GM12865 (cell line): ENCODE results near the gene TRIAP1.

Experiments used
- DNase-seq: peaks from one replicate; pipeline ENCODE4 v3.0.0; 2010; ENCODE audit warnings: low read depth
- H3K4me3 ChIP-seq: 2 replicates; pipeline ENCODE4 v1.5.1; 2011; ENCODE audit warnings: mild to moderate bottlenecking, low read depth, low read length, control low read depth
- CTCF ChIP-seq: IDR thresholded peaks from 2 replicates; pipeline ENCODE4 v1.5.1; 2011; ENCODE audit warnings: low read length, control low read depth, low read depth, inconsistent platforms; ENCODE audit not compliant: insufficient read depth; ENCODE audit errors: missing control alignments

TRIAP1 gene

GRCh38 chr12:120474616-120474960 is 28.4 kb upstream of the TRIAP1 start:
- no peak for DNase-seq
- no peak overlapping the region for H3K4me3 ChIP-seq
- no peak for TF ChIP-seq CTCF

- TF ChIP-seq CTCF: no peak
- no peak for DNase-seq
- H3K4me3 ChIP-seq: no peak overlapping the region
These were observed 27.8 kb upstream of the TRIAP1 start for GRCh38 chr12:120473807-120474615.

GRCh38 chr12:120472521-120472920 is 26.3 kb upstream of the TRIAP1 start:
- no peak for TF ChIP-seq CTCF
- no peak for DNase-seq
- no peak overlapping the region for H3K4me3 ChIP-seq

GRCh38 chr12:120470150-120470784 is 24.1 kb upstream of the TRIAP1 start:
- H3K4me3 ChIP-seq: peak overlapping the region; percentile 82
- peak; percentile 11 for DNase-seq
- no peak for TF ChIP-seq CTCF

GRCh38 chr12:120469450-120470149 is 23.4 kb upstream of the TRIAP1 start, which contains the start of gene SRSF9:
TSS of gene SRSF9 (minus strand) at chr12:120469748. CDS start at chr12:120469609, 139 bp downstream.
- peak; percentile 99 for DNase-seq
- H3K4me3 ChIP-seq: peak within 1 kb of the TSS; percentile 82
- TF ChIP-seq CTCF: peak; percentile 95

- DNase-seq: no peak
- peak; percentile 6 for TF ChIP-seq CTCF
- peak overlapping the region; percentile 60 for H3K4me3 ChIP-seq
These were observed 22.8 kb upstream of the TRIAP1 start for GRCh38 chr12:120468821-120469449.
